LNCAP (cell line): ENCODE data around the gene CRYBB3.

Source experiments
- TF ChIP-seq, protein P1 (sequence below): fragments of 450-650 bp; IDR thresholded peaks from 2 replicates; pipeline ENCODE4 v1.5.1; 2017; ENCODE audit warnings: mild to moderate bottlenecking

CRYBB3 gene

DNA sequence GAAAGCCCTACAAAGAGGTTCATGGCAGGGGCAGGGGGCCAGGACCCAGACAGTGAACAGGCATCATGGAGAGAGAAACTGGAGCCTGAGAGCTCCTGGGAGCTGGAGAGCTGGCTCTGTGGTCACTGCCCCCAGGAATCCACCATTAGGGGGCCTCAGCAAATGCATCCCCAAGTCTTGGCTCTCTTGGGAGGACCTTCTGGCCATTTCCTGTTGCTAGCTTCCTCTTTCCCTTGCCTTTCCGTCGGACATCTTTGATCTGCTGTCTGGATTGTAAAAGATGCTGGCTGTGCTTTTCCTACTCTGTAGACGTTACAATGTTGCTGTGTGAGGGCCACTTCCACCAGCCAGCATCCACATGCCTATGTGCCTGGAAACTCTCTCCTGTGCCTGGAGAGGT is 12.7 kb downstream of the CRYBB3 start:
- TF ChIP-seq, protein P1, sequence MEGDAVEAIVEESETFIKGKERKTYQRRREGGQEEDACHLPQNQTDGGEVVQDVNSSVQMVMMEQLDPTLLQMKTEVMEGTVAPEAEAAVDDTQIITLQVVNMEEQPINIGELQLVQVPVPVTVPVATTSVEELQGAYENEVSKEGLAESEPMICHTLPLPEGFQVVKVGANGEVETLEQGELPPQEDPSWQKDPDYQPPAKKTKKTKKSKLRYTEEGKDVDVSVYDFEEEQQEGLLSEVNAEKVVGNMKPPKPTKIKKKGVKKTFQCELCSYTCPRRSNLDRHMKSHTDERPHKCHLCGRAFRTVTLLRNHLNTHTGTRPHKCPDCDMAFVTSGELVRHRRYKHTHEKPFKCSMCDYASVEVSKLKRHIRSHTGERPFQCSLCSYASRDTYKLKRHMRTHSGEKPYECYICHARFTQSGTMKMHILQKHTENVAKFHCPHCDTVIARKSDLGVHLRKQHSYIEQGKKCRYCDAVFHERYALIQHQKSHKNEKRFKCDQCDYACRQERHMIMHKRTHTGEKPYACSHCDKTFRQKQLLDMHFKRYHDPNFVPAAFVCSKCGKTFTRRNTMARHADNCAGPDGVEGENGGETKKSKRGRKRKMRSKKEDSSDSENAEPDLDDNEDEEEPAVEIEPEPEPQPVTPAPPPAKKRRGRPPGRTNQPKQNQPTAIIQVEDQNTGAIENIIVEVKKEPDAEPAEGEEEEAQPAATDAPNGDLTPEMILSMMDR, result no peak

DNA sequence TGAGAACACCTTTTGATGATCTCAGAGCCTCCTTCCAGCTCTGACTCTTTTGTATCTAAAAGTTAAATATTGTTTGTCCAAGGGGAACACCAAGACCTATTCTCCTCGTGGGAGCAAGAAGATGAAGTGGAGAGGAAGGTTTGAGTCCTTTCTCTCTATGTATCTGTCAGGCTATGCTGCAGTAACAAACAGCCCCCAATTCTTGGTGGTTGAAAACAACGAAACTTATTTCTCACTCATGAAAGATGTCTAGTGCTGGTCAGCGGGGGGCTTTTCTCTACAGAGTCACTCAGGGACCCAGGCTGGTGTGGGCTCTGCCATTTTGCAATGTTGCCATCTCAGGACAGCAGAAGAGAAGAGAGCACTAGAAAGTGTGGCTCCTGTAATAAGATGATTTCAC is 13.6 kb downstream of the CRYBB3 start:
- TF ChIP-seq, protein P1, result no peak

DNA sequence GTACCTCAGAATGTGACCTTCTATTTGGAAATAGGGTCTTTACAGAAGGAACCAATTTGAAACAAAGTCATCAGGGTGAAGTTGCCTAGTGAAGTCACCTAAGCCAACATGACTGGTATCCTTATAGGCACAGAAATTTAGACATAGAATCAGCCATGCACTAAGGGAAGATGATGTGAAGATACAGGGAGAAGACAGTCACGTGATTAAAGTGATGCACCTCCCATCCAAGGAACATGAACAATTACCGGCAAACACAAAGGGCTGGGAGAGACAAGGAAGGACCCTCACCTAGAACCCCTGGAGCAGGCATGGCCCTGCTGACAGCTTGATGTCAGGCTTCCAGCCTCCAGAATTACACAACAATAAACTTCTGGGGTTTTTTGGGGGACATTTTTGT is 16.6 kb downstream of the CRYBB3 start:
- TF ChIP-seq, protein P1, result no peak

DNA sequence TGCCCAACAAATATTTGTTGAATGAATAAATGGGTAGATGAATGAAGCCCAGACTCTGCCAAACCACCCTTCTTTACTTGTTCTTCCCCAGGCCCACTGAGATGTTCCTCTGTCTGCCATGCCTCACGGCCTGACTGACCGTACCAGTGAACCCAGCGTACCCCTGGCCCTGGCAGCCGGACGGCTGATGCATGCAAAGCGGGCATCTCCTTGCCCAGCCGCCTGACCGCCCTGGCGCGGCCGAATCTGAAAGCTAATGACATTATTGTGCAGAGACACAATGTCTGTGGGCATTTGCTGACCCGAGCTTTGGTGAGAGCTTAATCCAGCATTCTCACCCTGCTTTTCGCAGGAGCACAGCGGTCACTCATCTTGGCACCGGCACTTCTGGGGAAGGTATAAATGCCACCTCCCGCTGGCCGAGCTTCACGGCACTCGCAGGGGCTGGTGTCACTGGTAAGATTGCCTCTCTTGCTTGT is 19.6 kb downstream of the CRYBB3 start, which contains the start of gene CRYBB2:
TSS of gene CRYBB2 (plus strand) at position 429 of the 479 bp plus-strand sequence. CDS start 1,791 bp downstream, outside the sequence.
- TF ChIP-seq, protein P1, result no peak

DNA sequence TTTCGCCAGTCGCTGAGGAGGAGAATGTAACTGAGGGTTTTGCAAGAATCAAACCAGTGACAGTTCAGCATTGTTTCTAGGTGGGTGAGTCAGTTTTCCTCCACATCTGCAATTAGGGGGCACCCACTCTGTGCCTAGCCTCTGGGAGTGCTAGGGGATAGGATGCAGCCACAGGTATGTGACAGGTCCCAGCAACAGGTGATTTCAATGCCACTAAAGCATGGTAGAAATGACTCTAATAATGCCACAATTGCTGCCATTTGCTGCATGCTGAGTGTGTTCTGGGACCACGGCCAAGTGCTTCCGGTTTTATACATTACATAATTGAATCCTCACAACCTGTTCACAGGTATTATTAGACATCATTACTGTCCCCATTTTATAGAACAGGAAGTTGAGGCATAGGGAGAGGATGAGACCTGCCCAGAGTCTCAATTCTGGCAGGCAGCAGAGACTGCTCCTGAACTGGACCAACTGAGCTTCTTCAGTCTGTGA is 20.3 kb downstream of the CRYBB3 start:
- TF ChIP-seq, protein P1, result no peak

DNA sequence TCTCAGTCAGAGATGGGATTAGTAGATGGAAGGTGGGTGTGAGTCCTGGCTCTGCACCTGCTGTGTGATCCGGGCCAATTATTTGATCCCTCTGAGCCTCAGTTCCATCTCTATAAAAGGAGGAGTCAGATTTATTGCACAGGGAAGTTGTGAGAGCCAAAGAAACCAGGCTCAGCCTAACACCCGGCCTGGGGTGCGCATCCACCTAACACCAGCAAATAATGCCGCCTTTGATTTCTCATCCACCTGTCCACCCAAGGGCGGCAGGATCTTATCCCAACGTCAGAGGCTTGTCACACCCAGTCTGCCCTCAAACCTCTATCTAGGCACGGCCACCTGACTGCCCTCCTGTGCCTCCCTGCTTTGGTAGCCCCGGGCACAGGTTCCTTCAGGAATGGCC is 22.1 kb downstream of the CRYBB3 start:
- TF ChIP-seq, protein P1, result no peak

DNA sequence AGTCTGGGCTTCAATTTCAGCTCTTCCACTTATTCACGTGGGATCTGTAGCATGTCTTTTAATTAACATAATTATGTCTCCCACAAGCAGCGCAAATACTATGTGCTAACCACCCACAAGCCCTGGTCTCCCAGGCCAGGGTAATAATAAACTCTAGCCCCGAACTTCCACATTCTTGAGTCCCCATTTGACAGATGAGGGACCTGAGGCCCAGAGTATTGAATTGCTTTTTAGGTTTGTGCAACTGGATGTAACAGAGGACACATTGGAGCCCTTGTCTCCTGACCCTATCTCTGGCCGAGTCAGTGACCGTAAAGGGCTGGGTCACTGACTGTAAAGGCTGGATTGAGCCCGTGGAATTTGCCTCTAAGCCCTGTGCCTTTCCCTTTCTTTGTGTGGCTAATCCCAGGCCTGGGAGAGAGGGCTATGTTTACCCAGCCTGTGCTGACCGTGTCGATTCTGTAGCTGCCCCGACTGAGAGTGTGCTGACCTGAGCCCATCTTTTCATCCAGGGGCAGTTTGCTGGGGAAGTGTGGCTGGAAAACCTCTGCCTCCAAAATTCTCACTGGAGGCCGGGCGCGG is 23.7 kb downstream of the CRYBB3 start:
- TF ChIP-seq, protein P1, result no peak
